Activated T-helper 2 cell treated with anti-CD3 and anti-CD28 coated beads, Interferon-gamma antibody, Interleukin-2, Interleukin-4, amounts not matched to agents 10 μg/mL and 5 μg/mL and 100 μg/mL, durations not matched to agents 14 hours and 24 hours and 36 hours (primary cell): ENCODE data around the gene CACNA2D1. TPM values are rescaled to one million over a fixed set of nuclear protein-coding genes. Genes with fewer than 3 reads are reported as not detected.

Source experiments
- DNase-seq: peaks from one replicate; pipeline ENCODE4 v3.0.0; 2021; ENCODE audit warnings: low spot score
- H3K27ac Mint-ChIP-seq: one replicate; pipeline ENCODE4 v1.8.0; 2021; ENCODE audit warnings: mixed read lengths
- H3K27me3 Mint-ChIP-seq: one replicate; pipeline ENCODE4 v1.8.0; 2021; ENCODE audit warnings: low read depth, mixed read lengths
- H3K36me3 Mint-ChIP-seq: one replicate; pipeline ENCODE4 v1.8.0; 2021; ENCODE audit warnings: low read depth, mixed read lengths
- H3K4me1 Mint-ChIP-seq: one replicate; pipeline ENCODE4 v1.8.0; 2021; ENCODE audit warnings: low read depth, mixed read lengths
- H3K4me3 Mint-ChIP-seq: one replicate; pipeline ENCODE4 v1.8.0; 2021; ENCODE audit warnings: low read depth, mild to moderate bottlenecking, moderate library complexity, mixed read lengths
- H3K9me3 Mint-ChIP-seq: one replicate; pipeline ENCODE4 v1.8.0; 2021; ENCODE audit warnings: mixed read lengths
- intact Hi-C: fragments of 100-400 bp; cut with micrococcal nuclease; formaldehyde crosslinking; loops from one replicate; pipeline ENCODE4 v1.15.1; 2023
- total RNA-seq: library from RNA; stranded (reverse); gene quantifications from 2 replicates; pipeline ENCODE4 v1.2.3, GENCODE V29; 2022

The CACNA2D1 gene
- total RNA-seq, 1 donor from 2014 or later = not detected

GRCh38 chr7:82343716-82344115 is 99.9 kb downstream of the CACNA2D1 start:
- no peaks in the 10 kb centered on the region for H3K4me1 Mint-ChIP-seq
- H3K4me3 Mint-ChIP-seq = no peak overlapping the region
- intact Hi-C loops = no loop called here
- H3K27ac Mint-ChIP-seq = no peak overlapping the region
- H3K9me3 Mint-ChIP-seq = no peaks in the 10 kb centered on the region
- no peaks in the 10 kb centered on the region for H3K27me3 Mint-ChIP-seq
- no peak for DNase-seq
- no peaks in the 10 kb centered on the region for H3K36me3 Mint-ChIP-seq

- intact Hi-C loops = no loop called here
- no peak for DNase-seq
- no peak overlapping the region for H3K27ac Mint-ChIP-seq
- no peaks in the 10 kb centered on the region for H3K36me3 Mint-ChIP-seq
- no peaks in the 10 kb centered on the region for H3K4me1 Mint-ChIP-seq
- H3K4me3 Mint-ChIP-seq = no peak overlapping the region
- no peaks in the 10 kb centered on the region for H3K27me3 Mint-ChIP-seq
- H3K9me3 Mint-ChIP-seq = no peaks in the 10 kb centered on the region
These were observed 103.6 kb downstream of the CACNA2D1 start for GRCh38 chr7:82339958-82340357.

- no peak overlapping the region for H3K27ac Mint-ChIP-seq
- H3K4me1 Mint-ChIP-seq = no peaks in the 10 kb centered on the region
- H3K27me3 Mint-ChIP-seq = no peaks in the 10 kb centered on the region
- no peak overlapping the region for H3K4me3 Mint-ChIP-seq
- no peaks in the 10 kb centered on the region for H3K9me3 Mint-ChIP-seq
- no peaks in the 10 kb centered on the region for H3K36me3 Mint-ChIP-seq
- DNase-seq = no peak
- intact Hi-C loops = no loop called here
These were observed 107.7 kb downstream of the CACNA2D1 start for GRCh38 chr7:82335927-82336326.

GRCh38 chr7:82335001-82335400 is 108.6 kb downstream of the CACNA2D1 start:
- Mint-ChIP-seq H3K27me3 (no peaks in the 10 kb centered on the region), H3K4me3 (no peak overlapping the region), H3K9me3 (no peaks in the 10 kb centered on the region), H3K36me3 (no peaks in the 10 kb centered on the region), H3K4me1 (no peaks in the 10 kb centered on the region), H3K27ac (no peak overlapping the region)
- intact Hi-C loops = no loop called here
- no peak for DNase-seq

GRCh38 chr7:82331234-82331633 is 112.3 kb downstream of the CACNA2D1 start:
- Mint-ChIP-seq H3K9me3 (peaks cover 5% of the 10 kb centered on the region), H3K27ac (no peak overlapping the region), H3K4me1 (no peaks in the 10 kb centered on the region), H3K36me3 (no peaks in the 10 kb centered on the region), H3K4me3 (no peak overlapping the region), H3K27me3 (no peaks in the 10 kb centered on the region)
- intact Hi-C loops = no loop called here
- DNase-seq = no peak

- intact Hi-C loops = no loop called here
- Mint-ChIP-seq H3K4me1 (no peaks in the 10 kb centered on the region), H3K9me3 (peaks cover 5% of the 10 kb centered on the region), H3K36me3 (no peaks in the 10 kb centered on the region), H3K4me3 (no peak overlapping the region), H3K27ac (no peak overlapping the region), H3K27me3 (no peaks in the 10 kb centered on the region)
- no peak for DNase-seq
These were observed 112.8 kb downstream of the CACNA2D1 start for GRCh38 chr7:82330706-82331215.

- DNase-seq = no peak
- intact Hi-C loops = no loop called here
These were observed 115.7 kb downstream of the CACNA2D1 start for GRCh38 chr7:82327898-82328297.

GRCh38 chr7:82325416-82325815 is 118.2 kb downstream of the CACNA2D1 start:
- no peak overlapping the region for H3K27ac Mint-ChIP-seq
- no peaks in the 10 kb centered on the region for H3K36me3 Mint-ChIP-seq
- DNase-seq = no peak
- H3K4me1 Mint-ChIP-seq = no peaks in the 10 kb centered on the region
- H3K4me3 Mint-ChIP-seq = no peak overlapping the region
- H3K27me3 Mint-ChIP-seq = no peaks in the 10 kb centered on the region
- peaks cover 9% of the 10 kb centered on the region for H3K9me3 Mint-ChIP-seq
- intact Hi-C loops = no loop called here

More at GRCh38 chr7:82327898-82328297, 115.7 kb downstream of the CACNA2D1 start:
- Mint-ChIP-seq H3K36me3 (no peaks in the 10 kb centered on the region), H3K4me1 (no peaks in the 10 kb centered on the region), H3K27me3 (no peaks in the 10 kb centered on the region), H3K4me3 (no peak overlapping the region), H3K9me3 (peaks cover 5% of the 10 kb centered on the region), H3K27ac (no peak overlapping the region)

GRCh38 chr7:82323806-82324205 is 119.8 kb downstream of the CACNA2D1 start:
- Mint-ChIP-seq H3K27me3 (no peaks in the 10 kb centered on the region), H3K4me1 (no peaks in the 10 kb centered on the region), H3K36me3 (no peaks in the 10 kb centered on the region), H3K27ac (no peak overlapping the region), H3K4me3 (no peak overlapping the region), H3K9me3 (peaks cover 13% of the 10 kb centered on the region)
- DNase-seq = no peak
- intact Hi-C loops = no loop called here

GRCh38 chr7:82319674-82320118 is 123.9 kb downstream of the CACNA2D1 start:
- Mint-ChIP-seq H3K4me3 (no peak overlapping the region), H3K4me1 (no peaks in the 10 kb centered on the region), H3K27me3 (no peaks in the 10 kb centered on the region), H3K9me3 (peaks cover 7% of the 10 kb centered on the region), H3K36me3 (no peaks in the 10 kb centered on the region), H3K27ac (no peak overlapping the region)
- DNase-seq = no peak
- intact Hi-C loops = loop anchor here (10.0 kb wide), 1 partner anchor 55 kb away; no protein-coding TSS in a partner anchor

- H3K9me3 Mint-ChIP-seq = peaks cover 7% of the 10 kb centered on the region
- H3K27me3 Mint-ChIP-seq = no peaks in the 10 kb centered on the region
- no peaks in the 10 kb centered on the region for H3K36me3 Mint-ChIP-seq
- intact Hi-C loops = loop anchor here (10.0 kb wide), 1 partner anchor 56 kb away; no protein-coding TSS in a partner anchor
- no peak for DNase-seq
- no peaks in the 10 kb centered on the region for H3K4me1 Mint-ChIP-seq
- H3K27ac Mint-ChIP-seq = no peak overlapping the region
- no peak overlapping the region for H3K4me3 Mint-ChIP-seq
These were observed 124.8 kb downstream of the CACNA2D1 start for GRCh38 chr7:82318786-82319185.

- DNase-seq = no peak
- H3K4me3 Mint-ChIP-seq = no peak overlapping the region
- no peak overlapping the region for H3K27ac Mint-ChIP-seq
- intact Hi-C loops = loop anchor here (10.0 kb wide), 1 partner anchor 57 kb away; no protein-coding TSS in a partner anchor
- peaks cover 11% of the 10 kb centered on the region for H3K9me3 Mint-ChIP-seq
- no peaks in the 10 kb centered on the region for H3K36me3 Mint-ChIP-seq
- no peaks in the 10 kb centered on the region for H3K4me1 Mint-ChIP-seq
- H3K27me3 Mint-ChIP-seq = no peaks in the 10 kb centered on the region
These were observed 125.8 kb downstream of the CACNA2D1 start for GRCh38 chr7:82317760-82318159.

- H3K4me3 Mint-ChIP-seq = no peak overlapping the region
- H3K9me3 Mint-ChIP-seq = peaks cover 11% of the 10 kb centered on the region
- H3K27me3 Mint-ChIP-seq = no peaks in the 10 kb centered on the region
- no peaks in the 10 kb centered on the region for H3K4me1 Mint-ChIP-seq
- intact Hi-C loops = loop anchor here (10.0 kb wide), 1 partner anchor 58 kb away; no protein-coding TSS in a partner anchor
- H3K27ac Mint-ChIP-seq = no peak overlapping the region
- no peak for DNase-seq
- no peaks in the 10 kb centered on the region for H3K36me3 Mint-ChIP-seq
These were observed 126.3 kb downstream of the CACNA2D1 start for GRCh38 chr7:82317257-82317721.
